Ramos (cell line): ENCODE results near the gene TMEM127.
"Not testable (repeated sequence)": the region's sequence is repeated elsewhere in the genome, so short reads cannot be mapped to it uniquely, and the experiment has no call there.

Experiments used
- in situ Hi-C: fragments of 300-500 bp; cut with MboI; formaldehyde crosslinking; loops from one replicate; pipeline ENCODE4 v1.14.3; 2022; ENCODE audit warnings: low sequenced_read_pairs; ENCODE audit not compliant: unreplicated experiment

The TMEM127 gene, protein sequence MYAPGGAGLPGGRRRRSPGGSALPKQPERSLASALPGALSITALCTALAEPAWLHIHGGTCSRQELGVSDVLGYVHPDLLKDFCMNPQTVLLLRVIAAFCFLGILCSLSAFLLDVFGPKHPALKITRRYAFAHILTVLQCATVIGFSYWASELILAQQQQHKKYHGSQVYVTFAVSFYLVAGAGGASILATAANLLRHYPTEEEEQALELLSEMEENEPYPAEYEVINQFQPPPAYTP

DNA sequence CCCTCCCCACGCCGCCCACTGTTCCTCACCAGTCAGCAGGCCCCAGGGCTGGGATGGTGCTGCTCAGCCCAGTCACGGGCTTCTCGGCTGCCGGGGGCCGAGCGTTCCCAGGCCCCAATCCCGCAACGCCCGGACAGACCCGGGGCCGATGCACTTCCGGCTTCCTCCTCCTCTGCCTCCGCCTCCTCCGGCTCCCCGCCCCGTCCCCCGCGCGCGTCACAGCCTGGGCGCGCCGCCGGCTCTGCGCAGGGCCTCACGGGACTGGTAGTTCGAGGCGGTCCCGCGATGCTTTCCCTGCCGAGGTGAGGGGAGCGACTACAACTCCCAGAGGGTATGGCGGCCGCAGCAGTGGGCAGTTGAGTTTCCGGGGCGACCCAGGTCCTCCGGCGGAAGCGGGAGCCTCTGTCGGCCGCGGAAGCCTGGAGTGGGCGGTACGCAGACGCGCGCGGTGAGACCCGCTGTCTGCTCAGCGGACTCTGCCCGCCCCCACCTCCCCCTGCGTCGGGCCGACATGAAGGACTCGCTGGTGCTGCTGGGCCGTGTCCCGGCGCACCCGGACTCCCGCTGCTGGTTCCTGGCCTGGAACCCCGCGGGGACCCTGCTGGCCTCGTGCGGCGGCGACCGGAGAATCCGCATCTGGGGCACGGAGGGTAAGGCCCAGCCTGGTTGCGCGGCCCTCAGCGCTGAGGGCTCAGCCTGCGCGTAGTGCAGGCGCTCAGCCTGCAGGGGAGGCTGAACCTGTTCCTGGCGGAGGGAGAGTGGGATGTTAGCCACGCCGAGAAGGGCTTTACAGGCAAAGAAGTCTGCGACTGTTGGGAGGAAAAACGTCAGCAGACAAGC lies at the start of gene TMEM127, which contains the start of gene CIAO1:
Gene TMEM127 (minus strand): TSS at position 158 of the 840 bp plus-strand sequence. CDS start 616 bp downstream, outside the sequence.
Gene CIAO1 (plus strand): TSS at position 386 of the 840 bp plus-strand sequence. CDS start 126 bp downstream, at position 512.
- in situ Hi-C loops: no loop called here

DNA sequence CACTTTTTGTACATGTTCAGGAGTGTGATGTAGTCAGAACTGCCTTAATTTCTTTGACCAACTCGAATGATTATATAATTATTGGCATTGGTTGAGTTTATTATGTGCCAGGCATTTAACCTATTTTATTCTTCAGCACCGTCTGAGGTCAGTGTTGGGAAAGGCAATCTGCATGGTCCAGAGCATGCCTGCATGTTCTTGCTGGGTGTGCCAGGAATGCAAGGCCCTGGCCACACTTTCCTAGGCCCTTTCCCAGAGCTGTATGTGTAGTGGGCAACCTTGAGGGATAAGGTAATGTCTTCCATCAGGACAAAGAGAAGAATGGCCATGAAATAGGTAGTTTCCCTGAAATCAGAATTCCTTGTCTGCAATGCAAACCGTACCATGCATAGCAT lies 49.2 kb upstream of the TMEM127 start:
- in situ Hi-C loops: no loop called here

DNA sequence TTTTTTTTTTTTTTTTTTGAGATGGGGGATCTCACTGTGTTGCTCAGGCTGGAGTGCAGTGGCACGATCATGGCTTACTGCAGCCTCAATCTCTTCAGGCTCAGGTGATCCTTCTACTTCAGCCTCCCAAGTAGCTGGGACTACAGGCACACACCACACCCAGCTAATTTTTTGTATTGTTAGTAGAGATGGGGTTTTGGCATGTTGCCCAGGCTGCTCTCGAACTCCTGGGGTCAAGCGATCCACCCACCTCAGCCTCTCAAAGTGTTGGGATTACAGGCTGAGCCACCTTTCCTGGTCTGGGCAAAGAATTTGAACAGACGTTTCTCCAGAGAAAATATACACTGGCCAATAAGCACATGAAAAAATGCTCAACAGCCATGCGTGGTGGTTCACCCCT lies 42.5 kb upstream of the TMEM127 start:
- in situ Hi-C loops: no loop called here

DNA sequence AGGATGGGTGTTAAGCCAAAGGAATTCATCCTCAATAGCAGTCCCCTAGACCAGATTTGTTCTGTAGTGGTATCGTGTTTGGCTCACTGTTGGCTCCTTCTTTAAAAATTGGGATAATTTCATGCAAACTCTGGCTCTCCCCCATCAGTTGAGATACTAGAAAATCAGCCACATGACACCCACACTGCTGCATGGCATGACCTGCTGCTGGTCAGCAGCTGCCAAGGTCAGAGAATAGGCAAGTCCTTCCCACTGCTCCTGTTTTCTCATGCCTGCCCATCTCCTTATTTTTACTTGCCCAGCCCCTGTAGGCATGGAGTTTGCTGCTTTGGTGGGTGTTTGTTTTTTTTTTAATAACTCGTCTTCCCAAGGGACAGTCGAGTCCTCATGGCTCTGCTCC lies 40.6 kb upstream of the TMEM127 start:
- in situ Hi-C loops: no loop called here

DNA sequence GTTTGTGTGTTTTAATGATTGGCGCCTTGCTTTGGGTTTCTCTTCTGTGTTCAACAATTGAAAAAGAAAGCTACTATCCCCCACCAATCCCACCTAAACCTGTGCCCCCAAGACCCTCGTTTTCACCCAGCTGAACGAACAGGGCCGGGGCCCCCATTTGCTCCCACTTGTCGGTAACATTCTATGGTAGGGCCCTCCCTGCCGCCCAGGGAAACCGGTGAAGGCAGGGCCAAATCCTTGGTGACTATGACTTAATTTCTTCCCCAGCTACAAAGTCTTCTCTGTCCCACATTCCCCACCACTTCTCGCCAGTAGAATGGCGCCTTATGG lies 40.1 kb upstream of the TMEM127 start:
- in situ Hi-C loops: no loop called here

DNA sequence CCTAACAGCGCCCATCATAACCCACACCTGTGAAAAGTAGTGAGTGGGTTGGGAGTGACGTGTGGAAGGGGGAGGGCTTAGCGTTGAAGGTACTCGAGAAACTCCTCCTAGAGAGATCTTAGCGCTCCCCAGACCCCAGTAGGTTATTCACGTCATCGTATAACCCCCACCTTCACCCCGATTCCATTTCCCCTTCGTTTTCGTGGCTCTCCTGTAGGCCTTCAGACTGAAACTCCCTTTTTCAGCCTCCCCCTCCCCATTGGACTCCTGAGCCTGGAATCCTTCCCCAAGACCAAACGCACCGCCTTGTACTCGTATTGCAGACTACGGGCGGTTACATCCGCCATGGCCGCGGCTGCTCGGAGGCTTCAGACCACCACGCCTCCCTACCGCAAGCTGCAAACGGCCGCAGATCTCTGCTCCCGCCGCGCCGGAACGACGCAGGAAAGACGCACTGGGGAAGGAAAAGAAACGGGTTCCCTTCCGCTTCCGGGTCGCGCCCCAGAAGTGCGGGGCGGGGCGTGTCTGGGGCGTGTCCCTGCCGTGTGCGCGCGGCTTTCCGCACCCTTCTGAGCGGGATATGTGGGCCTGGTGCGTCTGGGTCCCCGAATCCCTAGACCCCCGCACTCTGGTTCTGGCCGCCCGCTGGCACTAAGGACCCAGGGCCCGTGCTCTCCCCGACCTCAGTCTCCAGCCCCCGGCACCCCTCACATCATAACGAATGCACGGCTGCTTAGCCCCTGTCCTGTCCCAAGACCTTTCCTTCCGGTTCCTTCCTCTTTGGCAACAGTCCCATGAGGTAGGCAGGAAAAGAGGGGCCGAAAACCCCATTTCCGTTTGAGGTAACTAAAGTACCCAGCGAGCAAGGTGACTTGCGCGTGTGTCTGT lies 39.5 kb upstream of the TMEM127 start, which contains the start of gene SNRNP200:
Gene SNRNP200 (minus strand): TSS at position 456 of the 888 bp plus-strand sequence. CDS start 109 bp downstream, at position 347.
- in situ Hi-C loops: no loop called here

DNA sequence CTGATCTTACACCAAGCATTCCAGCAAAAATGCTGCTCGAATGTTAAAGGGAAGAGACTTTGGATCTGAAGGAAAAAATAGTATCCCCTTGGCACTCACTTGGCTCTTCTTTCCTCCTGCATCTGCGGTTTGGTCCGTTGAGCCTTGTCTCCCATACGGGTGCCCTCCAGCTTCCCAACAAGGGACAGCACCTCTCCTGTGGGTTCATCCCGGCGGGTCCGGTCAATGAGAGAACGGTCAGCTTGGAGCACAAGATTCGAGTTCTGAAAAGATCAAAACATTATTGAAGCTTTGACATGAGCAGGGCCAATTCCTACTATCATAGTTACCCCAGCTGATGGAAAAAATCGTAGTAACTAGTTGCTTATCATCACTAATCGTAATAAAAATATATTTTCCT lies 38.8 kb upstream of the TMEM127 start:
- in situ Hi-C loops: no loop called here

DNA sequence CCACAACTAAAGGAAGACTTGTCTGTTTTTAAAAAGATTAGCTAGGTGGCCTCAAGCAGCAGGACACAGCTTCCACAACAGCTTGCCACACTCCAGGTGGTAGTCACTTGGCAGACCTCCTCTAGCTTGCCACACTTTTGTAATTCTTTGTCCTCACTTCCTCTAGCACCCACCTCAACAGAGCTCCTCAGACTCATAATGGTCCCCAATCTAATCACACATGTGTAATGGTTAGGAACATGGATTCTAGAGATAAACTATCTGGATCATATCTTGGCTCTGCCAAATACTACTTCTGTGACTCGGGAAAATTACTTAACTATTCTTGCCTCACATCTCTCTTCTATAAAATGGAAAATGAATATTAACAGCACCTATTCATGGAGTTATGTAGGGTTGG lies 36.1 kb upstream of the TMEM127 start:
- in situ Hi-C loops: no loop called here

DNA sequence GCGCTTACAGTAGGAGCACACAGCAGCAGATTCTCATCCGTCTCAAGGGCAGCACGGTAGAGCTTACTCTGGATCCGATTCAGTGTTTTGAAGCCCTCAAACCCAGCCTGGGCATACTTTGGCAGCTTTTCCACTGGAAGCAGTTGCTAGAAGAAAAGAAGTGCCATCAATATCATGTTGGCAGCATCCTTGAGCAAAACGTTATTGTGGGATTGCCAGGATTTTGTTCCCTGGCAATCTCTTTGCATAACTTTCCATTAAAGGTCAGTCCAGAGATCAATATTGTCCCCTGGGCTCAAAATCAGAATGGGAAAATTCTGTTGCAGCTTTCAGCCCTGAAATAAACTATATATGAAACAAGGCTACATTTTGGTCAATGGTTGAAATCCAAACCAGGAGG lies 31.1 kb upstream of the TMEM127 start:
- in situ Hi-C loops: no loop called here

DNA sequence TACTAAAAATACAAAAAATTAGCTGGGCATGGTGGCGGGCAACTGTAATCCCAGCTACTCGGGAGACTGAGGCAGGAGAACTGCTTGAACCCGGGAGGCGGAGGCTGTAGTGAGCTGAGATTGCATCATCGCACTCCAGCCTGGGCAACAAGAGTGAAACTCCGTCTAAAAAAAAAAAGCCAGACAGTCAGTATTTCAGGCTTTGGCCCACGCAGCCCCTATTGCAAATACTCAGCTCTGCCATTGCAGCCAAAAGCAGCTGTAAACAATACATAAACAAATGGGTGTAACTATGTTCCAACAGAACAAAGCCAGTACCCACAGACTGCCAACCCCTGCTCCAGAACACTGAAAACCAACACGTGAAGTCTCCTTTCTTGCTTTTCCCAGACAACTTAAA lies 28.5 kb upstream of the TMEM127 start:
- in situ Hi-C loops: not testable (repeated sequence)

DNA sequence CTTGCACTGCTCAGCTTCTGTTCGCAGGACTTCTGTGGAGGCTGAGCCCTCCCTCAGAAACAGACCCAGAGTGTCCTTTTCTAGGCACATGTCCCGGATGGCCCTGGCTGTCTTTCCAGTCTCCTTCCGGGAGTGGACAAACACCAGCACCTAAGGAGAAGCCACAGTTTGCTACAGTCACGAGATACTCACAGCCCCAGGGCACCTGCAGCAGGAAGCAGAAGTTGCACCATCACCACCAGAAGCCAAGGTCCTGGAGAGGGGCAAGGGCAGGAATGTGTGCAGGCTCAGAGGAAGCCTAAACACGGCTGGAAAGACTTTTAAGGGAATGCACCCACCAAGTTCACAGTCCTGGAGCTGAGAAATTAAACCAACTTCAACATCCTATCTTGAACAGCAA lies 26.0 kb upstream of the TMEM127 start:
- in situ Hi-C loops: no loop called here

DNA sequence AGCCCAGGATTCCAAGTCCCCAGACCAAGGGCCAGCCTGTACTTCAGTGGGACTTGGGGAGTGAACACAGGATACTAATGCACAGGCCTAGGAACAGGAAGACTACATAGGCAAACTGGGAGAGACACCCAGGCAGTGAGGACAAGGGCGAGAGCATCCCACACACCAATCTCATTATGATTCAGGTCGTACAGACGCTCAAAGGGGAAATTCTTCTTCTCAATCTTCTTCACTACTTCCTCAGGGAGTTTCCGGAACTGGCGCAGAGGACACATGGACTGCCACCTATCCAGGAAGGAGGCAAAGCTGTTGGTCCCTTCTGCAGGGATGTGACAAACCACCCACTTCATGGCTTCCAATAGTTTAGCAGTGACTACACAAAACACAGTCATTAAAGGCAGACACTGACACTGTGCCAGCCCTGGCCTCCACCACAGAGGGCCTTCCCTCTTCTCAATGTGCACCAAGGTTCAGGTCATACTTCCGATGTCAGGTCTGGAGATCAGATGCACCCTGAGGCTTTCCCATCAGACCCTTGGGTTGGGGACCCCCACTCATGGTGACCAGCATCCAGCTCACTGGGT lies 21.6 kb upstream of the TMEM127 start:
- in situ Hi-C loops: no loop called here

DNA sequence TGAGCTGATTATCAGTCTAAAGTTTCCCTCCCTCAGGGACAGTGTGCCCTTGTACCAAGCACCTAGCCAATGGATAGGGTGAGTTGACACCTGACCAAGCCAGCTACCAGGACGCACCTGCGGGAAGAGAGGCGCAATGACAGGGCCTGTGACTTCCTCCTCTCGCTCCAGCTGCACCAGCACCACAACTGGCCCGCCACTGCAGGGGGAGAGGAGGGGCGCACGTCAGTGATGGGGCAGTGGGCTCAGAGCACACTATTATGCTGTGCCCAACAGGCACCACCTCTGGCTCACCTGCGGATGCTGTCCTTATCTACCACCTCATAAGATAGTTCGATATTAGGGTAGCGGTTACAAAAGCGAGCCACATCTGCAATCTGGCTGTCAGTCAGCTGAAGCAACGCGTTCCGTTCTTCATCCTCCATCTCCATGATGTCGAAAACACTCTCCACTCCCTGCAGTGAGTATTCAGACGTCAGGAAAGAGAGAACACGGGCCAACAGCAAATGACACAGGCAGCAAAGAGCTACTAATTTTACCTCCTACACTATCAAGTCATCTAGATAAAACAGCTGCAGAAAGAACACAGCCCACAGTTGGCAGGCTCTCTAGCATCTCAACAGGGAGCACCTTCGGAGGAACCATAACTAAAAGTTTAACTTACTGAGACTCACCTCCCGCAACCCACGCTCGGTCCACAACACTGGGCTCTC lies 11.1 kb upstream of the TMEM127 start:
- in situ Hi-C loops: no loop called here

DNA sequence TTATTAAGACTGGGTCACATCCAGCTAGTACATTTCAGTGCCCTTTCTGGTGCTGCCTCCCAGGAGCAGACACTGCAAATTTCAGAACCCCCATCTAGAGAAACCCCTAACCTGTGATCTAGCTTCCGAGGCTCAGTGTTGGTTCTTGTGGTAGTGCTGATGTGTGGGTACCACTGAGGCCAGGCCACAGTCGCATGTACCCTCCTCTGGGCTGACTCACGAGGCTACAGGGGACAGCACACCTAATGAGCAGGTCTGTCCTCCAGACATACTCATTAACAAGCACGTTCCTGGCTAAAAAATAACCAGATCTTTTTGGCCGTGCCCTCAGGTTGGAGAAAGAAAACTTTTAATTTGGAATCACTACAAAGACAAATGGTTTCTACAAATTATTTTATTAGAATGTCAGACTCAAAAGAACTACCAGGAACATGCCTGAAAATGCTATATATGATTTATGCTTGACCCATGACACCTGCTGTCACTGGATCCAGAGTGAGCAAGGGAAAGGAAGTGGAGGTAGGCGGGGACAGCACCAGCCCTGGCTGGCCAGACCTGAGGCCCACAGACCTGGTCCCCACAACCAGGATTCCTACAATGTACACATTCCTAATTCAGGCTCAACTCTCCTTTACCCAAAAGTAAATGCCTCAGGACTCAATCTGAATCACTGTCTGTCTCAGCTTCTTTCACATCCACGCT lies 8.7 kb upstream of the TMEM127 start:
- in situ Hi-C loops: no loop called here

DNA sequence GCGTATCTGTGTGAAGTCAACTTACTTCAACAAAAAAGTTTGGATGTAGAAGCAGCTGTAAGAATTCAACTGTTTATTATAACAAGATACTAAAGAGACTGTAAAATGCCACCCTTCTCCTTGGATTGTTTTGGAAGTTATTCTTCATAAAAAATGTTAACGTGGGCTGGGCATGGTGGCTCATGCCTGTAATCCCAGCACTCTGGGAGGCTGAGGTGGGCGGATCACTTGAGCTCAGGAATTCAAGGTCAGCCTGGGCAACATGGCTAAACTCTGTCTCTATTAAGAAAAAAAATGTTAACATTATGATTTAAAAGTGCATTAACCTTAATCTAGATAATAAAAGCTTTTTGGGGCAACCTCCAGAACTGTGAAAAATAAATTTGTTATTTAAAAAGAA lies 8.0 kb upstream of the TMEM127 start:
- in situ Hi-C loops: no loop called here

DNA sequence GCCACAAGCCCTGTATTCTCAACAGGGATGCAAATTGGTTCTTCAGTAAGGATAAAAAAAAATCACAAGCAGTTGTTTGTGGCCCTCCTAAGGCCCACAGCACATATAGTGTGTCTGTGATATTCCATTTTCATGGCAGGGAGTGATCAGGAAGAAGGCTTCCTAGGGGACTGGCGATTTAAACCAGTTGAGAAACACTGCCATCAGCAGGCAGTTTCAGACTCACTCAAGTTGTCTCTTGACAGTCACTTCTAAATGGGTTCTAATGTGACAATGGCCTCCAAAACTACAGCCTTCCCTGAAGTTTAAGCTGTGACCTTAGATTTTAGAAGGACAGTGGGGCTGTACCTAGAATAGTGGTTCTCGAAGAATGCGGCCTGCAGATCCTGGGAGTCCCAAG lies 6.2 kb upstream of the TMEM127 start:
- in situ Hi-C loops: no loop called here

DNA sequence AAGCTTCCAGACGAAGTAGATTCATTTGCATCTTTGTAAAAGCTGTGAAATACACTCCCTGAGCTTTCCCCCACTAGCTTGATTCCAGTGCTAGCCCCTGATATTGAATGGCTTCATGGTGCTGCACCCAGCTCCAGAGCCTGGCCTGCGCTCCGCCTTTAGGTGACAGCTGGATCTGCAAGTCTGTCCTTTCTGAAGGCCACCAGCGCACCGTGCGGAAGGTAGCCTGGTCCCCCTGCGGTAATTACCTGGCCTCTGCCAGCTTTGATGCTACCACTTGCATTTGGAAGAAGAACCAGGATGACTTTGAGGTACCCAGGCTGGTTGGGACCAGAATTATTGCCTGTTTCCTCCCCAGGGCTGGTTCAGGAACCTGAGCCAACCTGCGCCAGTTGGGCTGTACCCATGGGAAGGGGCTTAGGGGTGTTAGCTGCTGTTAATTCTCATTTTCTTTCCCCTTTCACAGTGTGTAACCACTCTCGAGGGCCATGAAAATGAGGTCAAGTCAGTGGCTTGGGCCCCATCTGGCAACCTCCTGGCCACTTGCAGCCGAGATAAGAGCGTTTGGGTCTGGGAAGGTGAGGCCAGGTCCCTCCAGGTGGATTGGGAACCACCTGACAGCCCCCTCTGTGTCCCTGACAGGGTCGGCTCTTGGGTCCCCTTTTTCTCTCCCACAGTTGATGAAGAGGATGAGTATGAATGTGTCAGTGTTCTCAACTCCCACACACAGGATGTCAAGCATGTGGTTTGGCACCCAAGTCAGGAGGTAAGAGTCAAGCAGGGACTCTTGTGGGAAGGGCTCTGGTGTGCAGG lies 1.6 kb upstream of the TMEM127 start:
- in situ Hi-C loops: no loop called here

DNA sequence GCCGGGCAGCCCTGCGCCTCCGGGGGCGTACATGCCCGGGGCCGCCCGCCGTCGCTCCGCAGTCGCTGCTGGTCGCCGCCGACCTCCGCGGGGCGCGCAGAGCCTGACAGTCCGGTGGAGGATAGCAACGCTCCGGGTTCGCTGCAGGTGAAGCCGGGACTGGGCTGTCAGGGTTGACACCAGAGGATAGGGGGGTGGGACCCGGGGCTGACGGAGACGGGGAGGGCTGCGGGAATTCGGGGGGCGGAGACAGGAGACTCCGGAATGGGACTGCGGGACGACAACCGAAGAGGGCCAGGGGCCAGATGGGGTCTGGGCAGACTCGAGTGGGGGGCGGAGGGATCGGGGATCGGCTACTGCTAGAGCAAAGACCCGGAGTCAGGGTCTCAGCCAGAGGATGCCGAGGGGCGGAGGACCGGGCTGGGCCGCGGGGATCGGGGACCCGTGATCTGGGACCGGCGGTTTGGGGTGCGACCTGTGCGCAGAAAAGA lies 403 bp downstream of the TMEM127 start:
- in situ Hi-C loops: no loop called here
